Measurements from ENCODE around the gene ANAPC5.
A peak's percentile ranks its signal among the peaks of the same experiment; 100 is the strongest.

The ANAPC5 gene

DNA sequence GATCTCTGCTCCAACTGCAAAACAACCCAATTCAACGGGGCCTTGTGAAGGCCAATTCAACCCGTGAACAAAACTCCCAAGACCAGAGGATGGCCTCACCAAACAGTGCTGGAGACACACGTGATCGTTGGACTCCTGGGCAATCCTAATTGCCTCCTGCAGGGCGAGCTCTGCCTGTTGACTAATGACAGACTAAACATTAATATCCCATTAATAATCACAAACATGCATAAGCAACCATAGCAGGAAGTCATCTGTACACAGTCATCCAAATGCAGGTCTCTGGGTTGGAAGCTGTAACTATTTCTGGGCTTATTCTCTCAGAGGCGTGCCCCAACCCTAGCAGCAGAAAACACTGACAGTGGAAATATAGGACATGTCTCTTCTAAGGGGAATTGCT, 21.0 kb downstream of the ANAPC5 start:
- TF ChIP-seq, protein P1, sequence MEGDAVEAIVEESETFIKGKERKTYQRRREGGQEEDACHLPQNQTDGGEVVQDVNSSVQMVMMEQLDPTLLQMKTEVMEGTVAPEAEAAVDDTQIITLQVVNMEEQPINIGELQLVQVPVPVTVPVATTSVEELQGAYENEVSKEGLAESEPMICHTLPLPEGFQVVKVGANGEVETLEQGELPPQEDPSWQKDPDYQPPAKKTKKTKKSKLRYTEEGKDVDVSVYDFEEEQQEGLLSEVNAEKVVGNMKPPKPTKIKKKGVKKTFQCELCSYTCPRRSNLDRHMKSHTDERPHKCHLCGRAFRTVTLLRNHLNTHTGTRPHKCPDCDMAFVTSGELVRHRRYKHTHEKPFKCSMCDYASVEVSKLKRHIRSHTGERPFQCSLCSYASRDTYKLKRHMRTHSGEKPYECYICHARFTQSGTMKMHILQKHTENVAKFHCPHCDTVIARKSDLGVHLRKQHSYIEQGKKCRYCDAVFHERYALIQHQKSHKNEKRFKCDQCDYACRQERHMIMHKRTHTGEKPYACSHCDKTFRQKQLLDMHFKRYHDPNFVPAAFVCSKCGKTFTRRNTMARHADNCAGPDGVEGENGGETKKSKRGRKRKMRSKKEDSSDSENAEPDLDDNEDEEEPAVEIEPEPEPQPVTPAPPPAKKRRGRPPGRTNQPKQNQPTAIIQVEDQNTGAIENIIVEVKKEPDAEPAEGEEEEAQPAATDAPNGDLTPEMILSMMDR (IDR thresholded peaks at IDR 0.05): no peak
- H3K9me3 ChIP-seq: no peaks in the 10 kb centered on the region
- peaks cover 4 to 5% of the 10 kb centered on the region in 2 experiments for H3K4me1 ChIP-seq (ENCODE audit: control insufficient read depth in 1 of 2, insufficient read depth in 1 of 2, low read depth in 1 of 2, low read length in 1 of 2)
- no peaks in the 10 kb centered on the region for H3K27me3 ChIP-seq
- peaks cover 62% of the 10 kb centered on the region for H3K36me3 ChIP-seq
- no peak overlapping the region for H3K27ac ChIP-seq
- no peak overlapping the region for H3K4me3 ChIP-seq (ENCODE audit: low read depth in 1 of 2, low read length in 1 of 2)

DNA sequence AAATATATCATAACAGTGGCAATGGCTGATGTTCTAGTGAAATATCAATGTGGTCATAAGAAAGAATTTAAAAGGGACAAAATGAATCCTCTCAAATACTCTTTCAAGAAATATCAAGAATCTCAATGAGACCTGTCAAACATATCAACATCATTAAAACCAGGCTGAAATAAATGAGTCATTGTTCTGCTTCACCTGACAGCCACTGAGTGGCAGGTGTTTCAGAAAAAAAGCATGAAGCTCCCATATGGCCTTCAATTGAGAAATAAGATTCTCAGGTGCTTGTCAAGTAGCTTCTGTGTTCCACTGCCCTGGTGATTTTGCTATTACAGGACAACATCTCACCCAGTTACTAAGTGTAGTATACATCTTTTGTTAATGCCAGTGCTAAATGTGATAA, 21.5 kb downstream of the ANAPC5 start:
- H3K27ac ChIP-seq: no peak overlapping the region
- peaks cover 60% of the 10 kb centered on the region for H3K36me3 ChIP-seq
- no peaks in the 10 kb centered on the region for H3K27me3 ChIP-seq
- TF ChIP-seq, protein P1 (IDR thresholded peaks at IDR 0.05): no peak
- H3K4me1 ChIP-seq (ENCODE audit: control insufficient read depth in 1 of 2, insufficient read depth in 1 of 2, low read depth in 1 of 2, low read length in 1 of 2): peaks cover 9 to 11% of the 10 kb centered on the region in 2 experiments
- no peaks in the 10 kb centered on the region for H3K9me3 ChIP-seq
- no peak overlapping the region for H3K4me3 ChIP-seq (ENCODE audit: low read depth in 1 of 2, low read length in 1 of 2)

DNA sequence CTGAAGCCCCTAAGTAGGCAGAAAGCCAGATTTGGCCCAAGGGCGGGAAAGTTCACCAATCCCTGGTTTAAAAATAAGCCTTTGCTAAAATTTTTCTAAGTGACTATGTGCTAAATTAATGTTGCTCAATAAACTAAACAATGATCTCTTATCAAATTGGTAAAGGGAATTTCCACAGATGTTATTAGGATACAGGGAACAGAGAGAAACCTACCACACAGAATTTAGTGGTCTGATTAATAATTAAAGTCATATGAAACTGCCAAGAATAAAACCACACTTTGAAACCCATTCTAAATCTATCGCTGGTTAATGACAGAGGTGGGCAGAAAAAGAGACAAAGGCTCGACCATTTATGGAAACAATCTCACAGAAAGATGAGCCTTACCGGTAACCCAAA, 22.0 kb downstream of the ANAPC5 start:
- H3K36me3 ChIP-seq: peaks cover 56% of the 10 kb centered on the region
- H3K27me3 ChIP-seq: no peaks in the 10 kb centered on the region
- H3K27ac ChIP-seq: no peak overlapping the region
- H3K9me3 ChIP-seq: no peaks in the 10 kb centered on the region
- no peak overlapping the region for H3K4me3 ChIP-seq (ENCODE audit: low read depth in 1 of 2, low read length in 1 of 2)
- peaks cover 10 to 13% of the 10 kb centered on the region in 2 experiments for H3K4me1 ChIP-seq (ENCODE audit: control insufficient read depth in 1 of 2, insufficient read depth in 1 of 2, low read depth in 1 of 2, low read length in 1 of 2)
- TF ChIP-seq, protein P1 (IDR thresholded peaks at IDR 0.05): no peak

DNA sequence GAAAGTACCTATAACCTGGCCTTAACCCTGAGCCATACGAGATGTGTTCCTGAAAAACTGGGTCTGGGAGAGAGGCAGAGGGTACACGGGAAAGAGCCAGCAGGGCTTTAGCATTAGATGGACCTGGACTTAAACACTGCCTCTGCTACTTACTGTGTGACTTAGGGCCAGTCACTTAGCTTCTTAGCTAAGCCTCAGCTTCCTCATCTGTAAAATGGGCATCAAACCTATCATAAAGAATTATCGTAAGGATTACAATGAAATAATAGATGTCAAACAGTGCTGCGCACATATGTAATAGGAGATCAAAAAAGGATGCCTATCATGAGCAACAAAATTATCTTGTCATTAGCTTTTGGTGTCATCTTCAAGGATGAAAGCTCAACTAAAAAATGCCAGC, 23.6 kb downstream of the ANAPC5 start:
- Histone ChIP-seq H3K36me3 (peaks cover 58% of the 10 kb centered on the region), H3K9me3 (no peaks in the 10 kb centered on the region), H3K4me3 (ENCODE audit: low read depth in 1 of 2, low read length in 1 of 2) (no peak overlapping the region), H3K27me3 (no peaks in the 10 kb centered on the region), H3K27ac (no peak overlapping the region), H3K4me1 (ENCODE audit: control insufficient read depth in 1 of 2, insufficient read depth in 1 of 2, low read depth in 1 of 2, low read length in 1 of 2) (peaks cover 10% of the 10 kb centered on the region in 2 experiments)
- TF ChIP-seq, protein P1 (IDR thresholded peaks at IDR 0.05): no peak

DNA sequence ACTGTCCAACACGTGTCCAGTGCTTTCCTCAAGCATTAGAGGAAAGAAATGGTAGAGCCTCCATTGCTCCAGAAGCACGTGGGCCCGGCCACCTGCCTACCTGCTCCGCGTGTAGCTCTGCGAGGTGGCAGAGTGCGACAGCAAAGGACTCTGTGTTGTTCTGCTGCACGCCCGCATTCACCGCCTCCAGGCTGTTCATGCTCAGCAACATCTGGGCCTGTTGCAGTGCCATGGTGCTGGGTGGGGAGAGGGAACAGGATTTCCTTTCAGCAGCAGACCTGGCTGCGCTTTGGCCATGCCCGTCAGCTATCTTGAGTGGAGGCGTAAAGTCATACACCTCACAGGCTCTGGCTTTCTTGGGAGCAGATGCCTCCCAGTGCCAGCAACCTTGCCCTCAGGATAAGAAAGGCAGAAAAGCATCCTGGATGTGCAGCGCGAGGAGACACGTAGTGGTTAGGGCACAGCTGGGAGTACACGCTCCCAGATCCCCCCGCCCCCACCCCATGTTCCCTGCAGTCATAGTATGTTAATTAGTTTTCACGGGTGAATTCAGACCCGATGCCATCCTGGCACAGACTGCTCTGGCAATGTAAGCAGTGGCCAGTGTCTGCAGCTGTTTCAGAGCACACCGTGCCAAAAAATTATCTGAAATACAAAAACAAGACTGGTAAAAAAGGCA, 25.1 kb downstream of the ANAPC5 start:
- Histone ChIP-seq H3K4me1 (ENCODE audit: control insufficient read depth in 1 of 2, insufficient read depth in 1 of 2, low read depth in 1 of 2, low read length in 1 of 2) (peaks cover 10% of the 10 kb centered on the region in 2 experiments), H3K9me3 (no peaks in the 10 kb centered on the region), H3K4me3 (ENCODE audit: low read depth in 1 of 2, low read length in 1 of 2) (no peak overlapping the region), H3K27ac (peak overlapping the region; percentile 23), H3K36me3 (peaks cover 53% of the 10 kb centered on the region), H3K27me3 (no peaks in the 10 kb centered on the region)
- TF ChIP-seq, protein P1 (IDR thresholded peaks at IDR 0.05): no peak

All from neutrophil (primary cell).